GM18520 (cell line): ENCODE results near the gene PARP16.
"Not testable (repeated sequence)": the region's sequence is repeated elsewhere in the genome, so short reads cannot be mapped to it uniquely, and the experiment has no call there.

ENCODE experiments used
- ATAC-seq: cut with Tn5 transposase; IDR thresholded peaks from one replicate; pipeline ENCODE4 v1.9.1; 2021; ENCODE audit not compliant: unreplicated experiment

PARP16 gene

GRCh38 chr15:65245096-65245856, 41.4 kb downstream of the PARP16 start:
- ATAC-seq, result no peak

- ATAC-seq, result no peak
Observed at GRCh38 chr15:65244638-65245037, 42.0 kb downstream of the PARP16 start.

- not testable (repeated sequence) for ATAC-seq
Observed at GRCh38 chr15:65236443-65236842, 50.2 kb downstream of the PARP16 start.

DNA sequence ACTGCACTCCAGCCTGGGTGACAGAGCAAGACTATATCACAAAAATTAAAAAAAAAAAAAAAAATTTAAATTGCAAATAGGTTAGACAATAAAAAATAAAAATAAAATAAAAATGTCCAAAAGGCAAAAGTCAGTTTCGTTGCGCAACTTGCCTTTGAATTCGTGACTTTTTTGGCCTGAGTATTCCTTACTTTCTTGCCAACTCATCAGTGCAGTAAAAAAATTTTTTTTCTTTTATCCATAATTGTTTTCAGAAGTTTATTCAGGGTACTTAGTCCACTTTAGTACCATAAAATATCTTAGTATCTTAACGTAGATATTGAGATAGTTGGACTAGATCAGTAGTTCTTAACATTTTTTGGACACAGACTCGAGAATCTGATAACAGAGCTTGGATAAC, 53.0 kb downstream of the PARP16 start:
- no peak for ATAC-seq

DNA sequence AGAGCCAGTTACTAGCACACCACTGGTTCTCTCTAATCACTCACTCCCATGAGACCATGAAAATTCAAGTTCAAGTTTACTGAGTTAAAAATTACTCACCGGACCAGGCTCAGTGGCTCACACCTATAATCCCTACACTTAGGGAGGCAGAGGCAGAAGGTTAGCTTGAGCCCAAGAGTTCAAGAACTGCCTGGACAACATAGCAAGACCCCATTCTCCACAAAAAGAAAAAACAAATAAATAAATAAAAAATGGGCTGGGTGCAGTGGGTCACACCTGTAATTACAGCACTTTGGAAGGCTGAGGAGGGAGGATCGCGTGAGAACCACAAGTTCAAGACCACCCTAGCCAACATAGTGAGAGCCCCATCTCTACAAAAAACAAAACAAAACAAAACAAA, 54.2 kb downstream of the PARP16 start:
- ATAC-seq, result no peak

DNA sequence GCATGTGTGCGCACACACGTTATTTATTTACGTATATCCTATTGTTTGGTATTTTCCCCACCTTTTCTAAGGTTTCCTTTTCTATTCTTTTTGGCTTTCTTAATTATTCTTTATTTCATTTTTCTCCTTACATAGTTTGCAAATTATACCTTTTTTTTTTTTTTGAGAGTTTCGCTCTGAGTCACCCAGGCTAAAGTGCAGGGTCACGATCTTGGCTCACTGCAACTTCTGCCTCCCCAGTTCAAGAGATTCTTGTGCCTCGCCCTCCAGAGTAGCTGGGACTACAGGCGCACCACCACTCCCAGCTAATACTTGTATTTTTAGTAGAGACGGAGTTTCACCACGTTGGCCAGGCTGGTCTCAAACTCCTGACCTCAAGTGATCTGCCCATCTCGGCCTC, 55.4 kb downstream of the PARP16 start:
- ATAC-seq, result no peak

- not testable (repeated sequence) for ATAC-seq
Observed at GRCh38 chr15:65226901-65227300, 59.8 kb downstream of the PARP16 start.

DNA sequence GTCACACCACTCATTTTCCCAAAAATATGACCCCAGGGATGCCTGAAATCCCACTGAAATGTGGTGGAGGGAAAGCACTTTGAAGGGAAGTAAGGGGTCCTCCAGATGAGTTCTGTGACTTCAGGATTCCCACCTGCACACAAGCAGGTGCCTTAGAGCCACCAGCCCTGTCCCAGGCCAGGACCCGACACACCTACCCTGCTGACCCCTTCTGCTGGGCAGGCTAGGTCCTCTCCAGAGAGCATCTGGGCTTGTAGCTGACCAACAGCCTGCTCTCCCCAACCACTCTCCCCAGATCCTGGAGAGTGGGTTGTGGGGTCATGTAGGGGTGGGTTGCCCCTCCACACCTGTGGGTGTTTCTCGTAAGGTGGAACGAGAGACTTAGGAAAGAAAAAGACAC, 60.5 kb downstream of the PARP16 start:
- no peak for ATAC-seq

- no peak for ATAC-seq
Observed at GRCh38 chr15:65223996-65224395, 62.7 kb downstream of the PARP16 start.

DNA sequence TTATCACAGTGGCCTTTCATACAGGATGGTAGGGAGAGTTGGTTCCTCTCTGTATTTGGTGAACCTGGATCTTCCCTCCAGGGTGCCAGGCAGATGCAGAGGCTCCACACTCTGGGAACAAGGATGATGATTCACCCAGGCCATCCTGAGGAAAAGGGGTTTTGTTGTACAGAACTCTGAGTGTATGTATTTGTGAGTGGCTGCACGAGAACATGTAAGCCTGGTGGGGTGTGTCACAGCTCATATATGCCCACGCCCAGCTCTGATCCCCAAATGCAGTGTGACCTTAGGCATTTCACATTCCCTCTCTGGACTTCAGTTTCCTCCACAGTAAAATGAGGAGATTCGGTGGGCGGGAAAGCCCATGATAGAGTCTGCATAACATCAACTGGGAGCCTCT, 63.8 kb downstream of the PARP16 start:
- ATAC-seq, result no peak

- ATAC-seq, result no peak
Observed at GRCh38 chr15:65221697-65222096, 65.0 kb downstream of the PARP16 start.

GRCh38 chr15:65219137-65219536, 67.5 kb downstream of the PARP16 start:
- no peak for ATAC-seq

DNA sequence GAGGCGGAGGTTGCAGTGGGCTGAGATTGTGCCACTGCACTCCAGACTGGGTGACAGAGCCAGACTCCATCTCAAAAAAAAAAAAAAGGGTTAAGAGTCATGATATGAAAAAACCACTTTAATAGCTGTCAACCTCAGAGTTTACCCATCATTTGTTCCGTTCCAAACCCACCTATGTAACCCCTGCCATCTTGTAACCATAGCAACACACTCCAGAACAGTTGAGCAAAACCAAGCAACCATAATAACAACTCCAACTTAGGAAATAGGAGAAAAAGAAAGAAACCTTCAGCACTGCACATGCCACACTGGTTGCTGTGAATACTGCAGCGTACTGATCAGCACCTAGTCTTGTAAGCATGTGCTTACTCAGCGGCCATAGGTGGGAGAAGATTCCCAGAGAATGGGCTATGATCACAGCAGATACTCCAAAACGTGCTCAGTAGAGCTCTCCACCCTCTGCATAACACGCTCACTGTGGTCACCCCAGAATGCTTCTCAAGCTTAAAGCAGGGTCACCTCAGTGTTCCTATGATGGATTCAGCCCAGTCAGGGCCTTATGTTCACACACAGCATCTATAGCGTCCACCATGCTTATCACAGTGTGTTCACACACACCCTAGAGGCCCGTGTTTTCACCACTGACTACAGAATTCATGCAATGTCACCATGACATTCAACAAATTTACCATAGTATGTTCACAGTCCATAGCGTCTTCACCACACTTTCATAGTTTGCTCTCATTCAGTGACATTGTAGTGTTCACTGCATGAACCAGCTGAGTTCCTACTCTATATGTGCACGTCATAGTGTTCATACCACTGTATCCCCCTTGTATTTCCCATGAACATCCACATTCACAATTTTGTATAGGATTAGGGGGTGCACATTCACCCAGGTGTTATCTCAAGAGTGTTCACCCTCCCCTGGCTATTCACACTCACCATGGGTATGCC, 68.9 kb downstream of the PARP16 start:
- no peak for ATAC-seq

DNA sequence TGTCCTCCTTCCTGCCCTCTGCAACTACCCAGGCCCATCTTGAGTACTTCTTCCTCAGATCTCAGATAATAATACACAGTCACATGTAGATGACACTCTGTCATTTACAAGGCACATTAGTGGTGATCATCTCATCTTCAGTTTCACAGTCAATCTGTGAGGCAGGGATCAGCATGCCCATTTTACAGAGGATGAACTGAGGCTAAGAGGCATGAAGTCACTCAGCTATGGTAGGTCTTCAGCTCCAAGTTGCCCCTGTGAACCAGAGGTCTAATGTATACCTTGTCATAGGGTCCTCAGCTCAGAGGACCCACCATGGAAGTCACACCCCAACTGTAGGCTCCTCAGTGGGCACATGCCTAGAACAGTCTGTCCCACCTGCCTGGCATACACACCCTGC, 71.2 kb downstream of the PARP16 start:
- no peak for ATAC-seq

DNA sequence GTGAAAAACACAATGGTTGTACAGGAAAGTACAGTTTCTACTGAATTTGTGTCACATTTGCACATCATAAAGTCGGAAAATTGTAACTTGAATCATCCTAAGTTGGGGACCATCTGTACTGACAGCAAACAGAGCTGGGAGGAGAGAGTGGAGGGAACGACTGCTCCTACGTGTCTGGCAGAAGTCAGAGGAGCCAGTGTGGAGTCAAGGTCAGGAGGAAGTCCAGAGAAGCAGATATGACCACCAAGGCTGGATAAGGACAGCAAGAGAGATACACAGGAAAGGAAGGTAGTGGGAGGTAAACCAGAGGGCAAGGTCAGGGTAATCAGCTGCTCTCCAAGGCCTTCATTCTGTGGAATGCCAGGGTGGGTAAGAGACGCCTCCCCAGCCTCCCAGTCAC, 72.7 kb downstream of the PARP16 start:
- no peak for ATAC-seq

- no peak for ATAC-seq
Observed at GRCh38 chr15:65213241-65213640, 73.4 kb downstream of the PARP16 start.

GRCh38 chr15:65212097-65212496, 74.6 kb downstream of the PARP16 start:
- ATAC-seq, result no peak

GRCh38 chr15:65211482-65211982, 75.2 kb downstream of the PARP16 start:
- ATAC-seq, result no peak

DNA sequence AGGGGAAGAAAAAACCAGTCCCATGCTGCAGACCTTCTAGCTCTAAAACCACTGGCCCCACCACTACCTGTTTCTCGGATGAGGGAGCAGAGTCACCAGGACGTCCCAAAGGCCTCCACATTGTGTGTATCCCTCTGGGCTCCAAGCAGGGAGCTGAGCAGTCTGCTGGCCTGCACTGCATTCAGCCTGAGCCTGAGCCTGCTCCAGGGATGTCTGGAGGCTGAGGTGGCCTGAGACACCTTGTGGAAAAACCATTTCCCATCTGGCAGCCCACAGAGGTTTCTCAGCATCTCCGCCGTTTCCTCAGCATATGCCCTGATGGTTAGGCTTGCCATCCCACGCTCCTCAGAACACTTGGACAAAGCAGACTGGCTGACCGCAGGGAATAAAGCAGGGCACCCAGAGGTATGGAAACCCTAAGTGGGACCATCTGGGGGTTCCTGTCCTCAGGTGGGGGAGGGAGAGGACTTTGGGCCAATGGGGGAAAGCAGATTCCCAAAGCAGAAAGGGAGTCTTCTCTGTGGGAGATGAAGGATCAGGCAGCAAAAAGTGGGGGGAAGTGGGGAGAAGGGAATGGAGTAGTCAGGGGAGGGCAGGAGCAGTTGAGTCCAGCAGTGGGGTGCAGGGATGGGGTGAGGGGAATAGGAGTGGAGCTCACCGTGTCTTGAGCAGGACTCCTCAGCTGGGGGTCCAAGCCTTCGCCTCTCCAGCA, 75.8 kb downstream of the PARP16 start, which contains the start of gene CILP:
TSS of gene CILP (minus strand) at position 704 of the 712 bp plus-strand sequence. CDS start 1,718 bp downstream, outside the sequence.
- no peak for ATAC-seq

- no peak for ATAC-seq
Observed at GRCh38 chr15:65209701-65210643, 76.7 kb downstream of the PARP16 start.
